NCI-H82 treated with DMSO at 0.1 percent for 48 hours (cell line): ENCODE data around the gene CNEP1R1.

Source experiments
- DNase-seq: peaks from one replicate; lab custom pipeline; 2025; ENCODE audit not compliant: unreplicated experiment; lab: John Stamatoyannopoulos, UW

The CNEP1R1 gene

GRCh38 chr16:50059669-50060068 lies 34.6 kb downstream of the CNEP1R1 start:
- no peak for DNase-seq

GRCh38 chr16:50061326-50061725 lies 36.3 kb downstream of the CNEP1R1 start:
- peak; percentile 71 for DNase-seq

- no peak for DNase-seq
Measured at GRCh38 chr16:50065241-50065623, 40.2 kb downstream of the CNEP1R1 start.

- DNase-seq = peak; percentile 69
Measured at GRCh38 chr16:50065624-50066481, 40.8 kb downstream of the CNEP1R1 start, which contains the start of gene HEATR3. Gene HEATR3 (plus strand): TSS chr16:50065970. CDS start chr16:50066132, 162 bp downstream.

- no peak for DNase-seq
Measured at GRCh38 chr16:50066482-50067289, 41.7 kb downstream of the CNEP1R1 start.

- DNase-seq = peak; percentile 34
Measured at GRCh38 chr16:50067290-50067853, 42.3 kb downstream of the CNEP1R1 start.

GRCh38 chr16:50068550-50068949 lies 43.5 kb downstream of the CNEP1R1 start:
- DNase-seq = no peak

- no peak for DNase-seq
Measured at GRCh38 chr16:50069060-50069459, 44.0 kb downstream of the CNEP1R1 start.

GRCh38 chr16:50071075-50071671 lies 46.1 kb downstream of the CNEP1R1 start:
- no peak for DNase-seq

- DNase-seq = no peak
Measured at GRCh38 chr16:50072730-50073129, 47.7 kb downstream of the CNEP1R1 start.

GRCh38 chr16:50079397-50080140 lies 54.5 kb downstream of the CNEP1R1 start:
- no peak for DNase-seq

- no peak for DNase-seq
Measured at GRCh38 chr16:50081428-50082018, 56.5 kb downstream of the CNEP1R1 start.

- no peak for DNase-seq
Measured at GRCh38 chr16:50083996-50084395, 59.0 kb downstream of the CNEP1R1 start.

GRCh38 chr16:50086176-50086575 lies 61.2 kb downstream of the CNEP1R1 start:
- no peak for DNase-seq
